SK-N-SH treated with all-trans-retinoic acid at 6 μM for 48 hours (cell line): ENCODE measurements around the gene EDIL3.

Experiments
- ATAC-seq: fragments of 200-7000 bp; cut with Tn5 transposase; 3 replicates; pipeline ENCODE4 v1.9.1; 2020; ENCODE audit warnings: mild to moderate bottlenecking, moderate library complexity
- ARNTL ChIP-seq: fragments of 450-650 bp; formaldehyde crosslinking; IDR thresholded peaks from 2 replicates; pipeline ENCODE4 v1.5.0; 2020; ENCODE audit warnings: low read depth, mild to moderate bottlenecking, moderate library complexity, borderline replicate concordance
- BACH2 ChIP-seq: fragments of 250-450 bp; sonication (Bioruptor Pico); IDR thresholded peaks from 2 replicates; pipeline ENCODE4 v1.9.0; 2021; ENCODE audit warnings: mild to moderate bottlenecking, borderline replicate concordance
- CSDC2 ChIP-seq: fragments of 250-450 bp; sonication (Bioruptor Pico); IDR thresholded peaks from 2 replicates; pipeline ENCODE4 v1.5.0; 2020; ENCODE audit warnings: mild to moderate bottlenecking, moderate library complexity
- CSRNP3 ChIP-seq: fragments of 250-450 bp; sonication (Bioruptor Pico); IDR thresholded peaks from 2 replicates; pipeline ENCODE4 v1.5.1; 2021; ENCODE audit warnings: mild to moderate bottlenecking, moderate library complexity
- ESRRG ChIP-seq: fragments of 250-450 bp; sonication (Bioruptor Pico); IDR thresholded peaks from 2 replicates; pipeline ENCODE4 v1.6.1; 2021; ENCODE audit warnings: mild to moderate bottlenecking
- GLIS3 ChIP-seq: fragments of 250-450 bp; sonication (Bioruptor Pico); IDR thresholded peaks from 2 replicates; pipeline ENCODE4 v1.5.0; 2020; ENCODE audit warnings: mild to moderate bottlenecking, moderate library complexity
- ISL1 ChIP-seq: fragments of 250-450 bp; sonication (Bioruptor Pico); IDR thresholded peaks from 2 replicates; pipeline ENCODE4 v2.1.2; 2022; ENCODE audit warnings: mild to moderate bottlenecking, moderate library complexity
- OSR1 ChIP-seq: fragments of 250-450 bp; sonication (Bioruptor Pico); IDR thresholded peaks from 2 replicates; pipeline ENCODE4 v1.8.0; 2022; ENCODE audit warnings: moderate library complexity, mild to moderate bottlenecking, inconsistent platforms
- PATZ1 ChIP-seq: fragments of 250-450 bp; sonication (Bioruptor Pico); IDR thresholded peaks from 2 replicates; pipeline ENCODE4 v1.8.0; 2020; ENCODE audit warnings: mild to moderate bottlenecking, moderate library complexity, borderline replicate concordance
- PPARA ChIP-seq: fragments of 250-450 bp; sonication (Bioruptor Pico); IDR thresholded peaks from 2 replicates; pipeline ENCODE4 v1.5.0; 2020; ENCODE audit warnings: mild to moderate bottlenecking, borderline replicate concordance
- SNAI2 ChIP-seq: fragments of 250-450 bp; sonication (Bioruptor Pico); IDR thresholded peaks from 2 replicates; pipeline ENCODE4 v1.5.0; 2020; ENCODE audit warnings: mild to moderate bottlenecking, moderate library complexity
- TCF4 ChIP-seq: fragments of 250-450 bp; sonication (Bioruptor Pico); IDR thresholded peaks from 2 replicates; pipeline ENCODE4 v1.8.0; 2021; ENCODE audit warnings: mild to moderate bottlenecking, moderate library complexity, borderline replicate concordance
- ZC3H10 ChIP-seq: fragments of 250-450 bp; sonication (Bioruptor Pico); IDR thresholded peaks from 2 replicates; pipeline ENCODE4 v1.5.1; 2021; ENCODE audit warnings: mild to moderate bottlenecking, moderate library complexity
- ZFP3 ChIP-seq: fragments of 250-450 bp; sonication (Bioruptor Pico); IDR thresholded peaks from 2 replicates; pipeline ENCODE4 v1.5.0; 2020; ENCODE audit warnings: mild to moderate bottlenecking, moderate library complexity
- ZFP30 ChIP-seq: fragments of 450-650 bp; formaldehyde crosslinking; IDR thresholded peaks from 2 replicates; pipeline ENCODE4 v1.5.0; 2022; ENCODE audit warnings: mild to moderate bottlenecking, moderate library complexity
- ZNF565 ChIP-seq: fragments of 450-650 bp; formaldehyde crosslinking; conservative IDR thresholded peaks from 2 replicates; pipeline ENCODE4 v1.5.0; 2020; ENCODE audit warnings: low read depth, mild to moderate bottlenecking, moderate library complexity
- ZNF70 ChIP-seq: fragments of 450-650 bp; formaldehyde crosslinking; IDR thresholded peaks from 2 replicates; pipeline ENCODE4 v1.5.0; 2020; ENCODE audit warnings: mild to moderate bottlenecking, moderate library complexity
- ZNF8 ChIP-seq: fragments of 450-650 bp; formaldehyde crosslinking; IDR thresholded peaks from 2 replicates; pipeline ENCODE4 v1.5.0; 2020; ENCODE audit warnings: mild to moderate bottlenecking, moderate library complexity
- TF ChIP-seq, protein P1 (sequence below): fragments of 250-450 bp; sonication (Bioruptor Pico); IDR thresholded peaks from 2 replicates; pipeline ENCODE4 v1.5.1; 2020; ENCODE audit warnings: low read depth, mild to moderate bottlenecking, moderate library complexity
- TF ChIP-seq, protein P2 (sequence below): fragments of 250-450 bp; sonication (Bioruptor Pico); IDR thresholded peaks from 2 replicates; pipeline ENCODE4 v1.5.0; 2020; ENCODE audit warnings: mild to moderate bottlenecking, moderate library complexity

Gene EDIL3

DNA sequence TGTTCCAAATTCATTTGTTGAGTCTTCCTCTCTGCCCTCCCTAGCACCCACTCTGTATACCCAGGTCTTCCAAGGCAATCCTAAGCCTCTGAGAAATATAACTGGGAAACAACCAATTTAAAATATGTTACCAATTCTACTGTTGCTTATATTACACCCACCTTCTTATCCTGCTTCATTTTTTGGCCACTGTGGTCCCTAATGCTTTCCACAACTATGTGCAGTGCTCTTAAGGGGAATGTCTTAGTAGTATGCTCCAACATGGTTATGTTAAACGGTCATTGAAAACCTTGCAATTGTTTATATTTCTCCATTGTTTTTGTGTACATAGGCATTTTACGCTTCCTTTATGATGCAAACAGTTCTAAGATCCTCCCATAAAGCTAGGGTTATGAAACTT lies 390.9 kb downstream of the EDIL3 start:
- ATAC-seq, result no peak
- no peak for TF ChIP-seq CSRNP3 (CRISPR knock-in tag)
- no peak for TF ChIP-seq ZFP3 (CRISPR knock-in tag)
- TF ChIP-seq GLIS3 (CRISPR knock-in tag), result no peak
- TF ChIP-seq, all 23 proteins: peak for 0

GRCh38 chr5:83991566-83992224 lies 393.0 kb downstream of the EDIL3 start:
- TF ChIP-seq PATZ1 (CRISPR knock-in tag), result no peak
- TF ChIP-seq ESRRG (CRISPR knock-in tag), result no peak
- no peak for TF ChIP-seq ZFP30 (CRISPR knock-in tag)
- no peak for TF ChIP-seq SNAI2 (CRISPR knock-in tag)
- no peak for TF ChIP-seq BACH2 (CRISPR knock-in tag)
- TF ChIP-seq ZNF70 (CRISPR knock-in tag), result no peak
- TF ChIP-seq TCF4 (CRISPR knock-in tag), result no peak
- TF ChIP-seq CSRNP3 (CRISPR knock-in tag), result no peak
- TF ChIP-seq, protein P1, sequence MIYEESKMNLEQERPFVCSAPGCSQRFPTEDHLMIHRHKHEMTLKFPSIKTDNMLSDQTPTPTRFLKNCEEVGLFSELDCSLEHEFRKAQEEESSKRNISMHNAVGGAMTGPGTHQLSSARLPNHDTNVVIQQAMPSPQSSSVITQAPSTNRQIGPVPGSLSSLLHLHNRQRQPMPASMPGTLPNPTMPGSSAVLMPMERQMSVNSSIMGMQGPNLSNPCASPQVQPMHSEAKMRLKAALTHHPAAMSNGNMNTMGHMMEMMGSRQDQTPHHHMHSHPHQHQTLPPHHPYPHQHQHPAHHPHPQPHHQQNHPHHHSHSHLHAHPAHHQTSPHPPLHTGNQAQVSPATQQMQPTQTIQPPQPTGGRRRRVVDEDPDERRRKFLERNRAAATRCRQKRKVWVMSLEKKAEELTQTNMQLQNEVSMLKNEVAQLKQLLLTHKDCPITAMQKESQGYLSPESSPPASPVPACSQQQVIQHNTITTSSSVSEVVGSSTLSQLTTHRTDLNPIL (CRISPR knock-in tag), result no peak
- TF ChIP-seq ZNF8 (CRISPR knock-in tag), result no peak
- TF ChIP-seq ARNTL (CRISPR knock-in tag), result no peak
- TF ChIP-seq ZNF565, result no peak
- TF ChIP-seq GLIS3 (CRISPR knock-in tag), result no peak
- no peak for TF ChIP-seq ZFP3 (CRISPR knock-in tag)
- TF ChIP-seq CSDC2 (CRISPR knock-in tag), result no peak
- no peak for TF ChIP-seq OSR1
- TF ChIP-seq, all 23 proteins: peak for 0

DNA sequence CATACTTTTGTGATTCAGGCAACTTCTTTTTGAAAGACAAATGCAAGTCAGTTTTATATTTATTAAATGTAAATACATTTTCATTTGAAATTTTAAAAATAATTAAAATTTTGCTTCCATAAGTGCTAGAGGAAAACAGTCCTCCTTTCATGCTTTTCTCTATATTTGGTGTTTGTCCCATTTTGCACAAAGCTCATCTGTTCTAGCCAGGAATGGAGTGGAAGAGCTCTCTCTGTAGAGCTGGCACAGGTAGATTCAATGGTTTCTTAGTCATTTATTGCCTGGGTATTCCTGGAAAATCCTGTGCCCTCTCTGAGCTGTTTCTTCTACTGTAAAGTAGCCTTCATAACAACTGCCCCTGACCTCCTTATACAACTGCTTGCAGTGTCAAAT lies 396.4 kb downstream of the EDIL3 start:
- no peak for ATAC-seq

More at GRCh38 chr5:83991566-83992224, 393.0 kb downstream of the EDIL3 start:
- ATAC-seq, result 0 out of 3 replicates have a peak, but pooled peaks have one; percentile 22

More for the DNA sequence above, 396.4 kb downstream of the EDIL3 start:
- TF ChIP-seq PPARA (CRISPR knock-in tag), result no peak
- TF ChIP-seq, protein P2, sequence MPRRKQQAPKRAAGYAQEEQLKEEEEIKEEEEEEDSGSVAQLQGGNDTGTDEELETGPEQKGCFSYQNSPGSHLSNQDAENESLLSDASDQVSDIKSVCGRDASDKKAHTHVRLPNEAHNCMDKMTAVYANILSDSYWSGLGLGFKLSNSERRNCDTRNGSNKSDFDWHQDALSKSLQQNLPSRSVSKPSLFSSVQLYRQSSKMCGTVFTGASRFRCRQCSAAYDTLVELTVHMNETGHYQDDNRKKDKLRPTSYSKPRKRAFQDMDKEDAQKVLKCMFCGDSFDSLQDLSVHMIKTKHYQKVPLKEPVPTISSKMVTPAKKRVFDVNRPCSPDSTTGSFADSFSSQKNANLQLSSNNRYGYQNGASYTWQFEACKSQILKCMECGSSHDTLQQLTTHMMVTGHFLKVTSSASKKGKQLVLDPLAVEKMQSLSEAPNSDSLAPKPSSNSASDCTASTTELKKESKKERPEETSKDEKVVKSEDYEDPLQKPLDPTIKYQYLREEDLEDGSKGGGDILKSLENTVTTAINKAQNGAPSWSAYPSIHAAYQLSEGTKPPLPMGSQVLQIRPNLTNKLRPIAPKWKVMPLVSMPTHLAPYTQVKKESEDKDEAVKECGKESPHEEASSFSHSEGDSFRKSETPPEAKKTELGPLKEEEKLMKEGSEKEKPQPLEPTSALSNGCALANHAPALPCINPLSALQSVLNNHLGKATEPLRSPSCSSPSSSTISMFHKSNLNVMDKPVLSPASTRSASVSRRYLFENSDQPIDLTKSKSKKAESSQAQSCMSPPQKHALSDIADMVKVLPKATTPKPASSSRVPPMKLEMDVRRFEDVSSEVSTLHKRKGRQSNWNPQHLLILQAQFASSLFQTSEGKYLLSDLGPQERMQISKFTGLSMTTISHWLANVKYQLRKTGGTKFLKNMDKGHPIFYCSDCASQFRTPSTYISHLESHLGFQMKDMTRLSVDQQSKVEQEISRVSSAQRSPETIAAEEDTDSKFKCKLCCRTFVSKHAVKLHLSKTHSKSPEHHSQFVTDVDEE (CRISPR knock-in tag), result no peak
- TF ChIP-seq ZNF70 (CRISPR knock-in tag), result no peak
- no peak for TF ChIP-seq CSDC2 (CRISPR knock-in tag)
- no peak for TF ChIP-seq OSR1
- TF ChIP-seq ARNTL (CRISPR knock-in tag), result no peak
- no peak for TF ChIP-seq ZFP3 (CRISPR knock-in tag)
- no peak for TF ChIP-seq ISL1
- TF ChIP-seq ZC3H10 (CRISPR knock-in tag), result no peak
- no peak for TF ChIP-seq ZFP30 (CRISPR knock-in tag)
- TF ChIP-seq PATZ1 (CRISPR knock-in tag), result no peak
- TF ChIP-seq, protein P1 (CRISPR knock-in tag), result no peak
- TF ChIP-seq CSRNP3 (CRISPR knock-in tag), result no peak
- TF ChIP-seq GLIS3 (CRISPR knock-in tag), result no peak
- TF ChIP-seq ESRRG (CRISPR knock-in tag), result no peak
- no peak for TF ChIP-seq TCF4 (CRISPR knock-in tag)
- no peak for TF ChIP-seq BACH2 (CRISPR knock-in tag)
